HepG2 (cell line): ENCODE results near the gene CFAP90. TPM values are rescaled to one million over a fixed set of nuclear protein-coding genes. Genes with fewer than 3 reads are reported as not detected.

ENCODE experiments used
- BRD4 ChIP-seq: sonication (generic); formaldehyde crosslinking; IDR thresholded peaks from 2 replicates; pipeline ENCODE4 v1.4.0; 2020; ENCODE audit warnings: missing genetic modification reagents
- CCDC6 ChIP-seq: sonication (generic); formaldehyde crosslinking; IDR thresholded peaks from 2 replicates; pipeline ENCODE4 v1.8.1; 2022; ENCODE audit warnings: mild to moderate bottlenecking, missing genetic modification reagents, moderate library complexity
- EED ChIP-seq: sonication (generic); formaldehyde crosslinking; IDR thresholded peaks from 2 replicates; pipeline ENCODE4 v1.5.0; 2020; ENCODE audit warnings: mild to moderate bottlenecking, missing genetic modification reagents
- GTF2F1 ChIP-seq: fragments of 150-350 bp; IDR thresholded peaks from 2 replicates; pipeline ENCODE4 v1.6.1; 2014; ENCODE audit warnings: low read length
- HMG20A ChIP-seq: IDR thresholded peaks from 2 replicates; pipeline ENCODE4 v1.6.1; 2016; ENCODE audit warnings: borderline replicate concordance
- HNF4A ChIP-seq: sonication (generic); formaldehyde crosslinking; IDR thresholded peaks from 2 replicates; pipeline ENCODE4 v1.4.0; 2020; ENCODE audit warnings: missing genetic modification reagents
- IKZF1 ChIP-seq: fragments of 450-650 bp; IDR thresholded peaks from 2 replicates; pipeline ENCODE4 v1.7.1; 2016
- JDP2 ChIP-seq: sonication (generic); formaldehyde crosslinking; IDR thresholded peaks from 2 replicates; pipeline ENCODE4 v1.8.1; 2022; ENCODE audit warnings: missing genetic modification reagents, borderline replicate concordance
- KDM1A ChIP-seq: IDR thresholded peaks from 2 replicates; pipeline ENCODE4 v1.6.1; 2016; ENCODE audit warnings: missing compliant biosample characterization
- NKX3-1 ChIP-seq: sonication (generic); formaldehyde crosslinking; IDR thresholded peaks from 2 replicates; pipeline ENCODE4 v1.5.0; 2020; ENCODE audit warnings: missing genetic modification reagents
- RFX5 ChIP-seq: IDR thresholded peaks from 2 replicates; pipeline ENCODE4 v1.6.1; 2011; ENCODE audit warnings: low read depth, low read length, improper control_type of control experiment
- RFXAP ChIP-seq: sonication (generic); formaldehyde crosslinking; IDR thresholded peaks from 2 replicates; pipeline ENCODE4 v1.4.0; 2020; ENCODE audit warnings: missing genetic modification reagents, borderline replicate concordance
- SOX13 ChIP-seq, 3 experiments: fragments of 450-650 bp in 1 of 3; sonication (generic) in 1 of 3; formaldehyde crosslinking in 1 of 3; IDR thresholded peaks in 2 of 3; conservative IDR thresholded peaks in 1 of 3; 2 replicates each; pipeline versions ENCODE4 v1.5.0 to v1.6.1; 2016 to 2020; ENCODE audit warnings: antibody characterized with exemption in 1 of 3, mild to moderate bottlenecking in 1 of 3, missing compliant biosample characterization in 1 of 3, missing genetic modification reagents in 1 of 3, moderate library complexity in 1 of 3
- TAF15 ChIP-seq: fragments of 200-400 bp; formaldehyde crosslinking; IDR thresholded peaks from one replicate; pipeline ENCODE4 v1.6.1; 2018; ENCODE audit warnings: mild to moderate bottlenecking, low read depth, low read length; ENCODE audit not compliant: poor library complexity, severe bottlenecking
- ZBTB20 ChIP-seq: sonication (generic); formaldehyde crosslinking; IDR thresholded peaks from 2 replicates; pipeline ENCODE4 v1.8.1; 2023; ENCODE audit warnings: missing genetic modification reagents, low read depth, mild to moderate bottlenecking, borderline replicate concordance
- ZC3H4 ChIP-seq: sonication (generic); formaldehyde crosslinking; IDR thresholded peaks from 2 replicates; pipeline ENCODE4 v1.4.0; 2020; ENCODE audit warnings: missing genetic modification reagents, borderline replicate concordance
- ZFY ChIP-seq: sonication (generic); formaldehyde crosslinking; IDR thresholded peaks from 2 replicates; pipeline ENCODE4 v1.4.0; 2020; ENCODE audit warnings: missing genetic modification reagents
- ZKSCAN8 ChIP-seq: IDR thresholded peaks from 2 replicates; pipeline ENCODE4 v1.6.1; 2016; ENCODE audit warnings: borderline replicate concordance, missing genetic modification reagents, missing compliant biosample characterization
- ZNF329 ChIP-seq: sonication (generic); formaldehyde crosslinking; IDR thresholded peaks from 2 replicates; pipeline ENCODE4 v1.9.0; 2021; ENCODE audit warnings: low read depth, mild to moderate bottlenecking, missing genetic modification reagents
- ZNF501 ChIP-seq: sonication (generic); formaldehyde crosslinking; IDR thresholded peaks from 2 replicates; pipeline ENCODE4 v1.5.1; 2020; ENCODE audit warnings: mild to moderate bottlenecking, moderate library complexity, missing genetic modification reagents
- ZNF562 ChIP-seq: sonication (generic); formaldehyde crosslinking; IDR thresholded peaks from 2 replicates; pipeline ENCODE4 v1.8.0; 2022; ENCODE audit warnings: missing genetic modification reagents, borderline replicate concordance
- polyA plus RNA-seq, 8 experiments: library from polyadenylated mRNA; depleted of rRNA in 3 of 8; stranded (reverse) in 7 of 8; unstranded in 1 of 8; fragments of >200 nt; fragmentation: Illumina TruSeq in 4 of 8; extraction: Trizol in 4 of 8; gene quantifications; 2 replicates each; pipeline versions ENCODE4 v1.2.1 to v1.2.3, GENCODE V29; 2011 to 2016; ENCODE audit warnings: low read depth in 4 of 8, missing spikeins in 1 of 8, mixed read lengths in 1 of 8; ENCODE audit not compliant: insufficient read depth in 1 of 8
- total RNA-seq, 5 experiments: library from RNA; depleted of rRNA; stranded (reverse); fragments of >200 nt; fragmentation: Illumina TruSeq; extraction: Trizol; gene quantifications; 2 replicates each; pipeline ENCODE4 v1.2.3, GENCODE V29; 2016; ENCODE audit warnings: low read depth in 1 of 5
- TF ChIP-seq, protein P1 (sequence below): sonication (generic); formaldehyde crosslinking; IDR thresholded peaks from 2 replicates; pipeline ENCODE4 v1.4.0; 2020; ENCODE audit warnings: missing genetic modification reagents
- TF ChIP-seq, protein P2 (sequence below): sonication (generic); formaldehyde crosslinking; IDR thresholded peaks from 2 replicates; pipeline ENCODE4 v1.4.0; 2020; ENCODE audit warnings: low read depth, mild to moderate bottlenecking, missing genetic modification reagents
- TF ChIP-seq, protein P3 (sequence below): sonication (generic); formaldehyde crosslinking; IDR thresholded peaks from 2 replicates; pipeline ENCODE4 v1.4.0; 2020; ENCODE audit warnings: mild to moderate bottlenecking, low read depth, missing genetic modification reagents

CFAP90 gene
- total and polyA plus RNA-seq, 2 of the 13 experiments (the other 11 are each of a cell fraction or from before 2014, with no cell fraction given): 0.11 TPM; not detected in 1

DNA sequence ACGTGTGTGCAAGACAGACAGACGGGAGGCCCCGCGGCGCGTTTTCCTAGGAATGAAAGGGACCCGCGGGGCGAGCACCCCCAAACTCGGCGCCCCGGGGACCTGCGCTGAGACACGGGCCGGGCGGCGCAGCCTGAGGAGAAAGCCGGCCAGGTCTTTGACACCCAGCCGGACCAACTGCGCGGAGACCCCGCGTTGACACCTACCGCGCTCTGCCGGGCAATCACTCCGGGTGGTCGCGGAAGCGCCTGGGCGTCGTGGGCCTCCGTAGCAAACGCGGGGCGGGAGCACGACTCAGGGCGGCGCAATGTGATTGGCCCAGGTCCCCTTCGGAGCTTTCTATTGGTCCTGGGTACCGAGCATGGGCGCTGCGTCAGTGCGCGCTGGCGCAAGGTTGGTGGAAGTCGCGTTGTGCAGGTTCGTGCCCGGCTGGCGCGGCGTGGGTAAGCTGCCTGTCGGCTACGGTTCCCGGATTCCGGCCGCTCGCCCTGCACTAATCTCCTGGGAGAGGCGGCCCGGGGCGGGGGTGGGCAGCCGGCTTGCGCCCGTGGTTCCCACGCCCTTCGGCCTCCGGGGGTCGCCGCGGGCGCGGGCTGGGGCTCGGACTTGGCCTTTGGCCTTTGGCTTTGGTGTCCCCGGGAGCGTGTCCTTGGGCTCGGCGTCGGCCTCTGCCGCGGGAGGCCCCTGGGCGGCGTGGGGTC lies 18.0 kb upstream of the CFAP90 start, which contains the start of the genes FASTKD3 and MTRR (continued):
- TF ChIP-seq TAF15: no peak
- TF ChIP-seq ZNF562: no peak
- TF ChIP-seq RFX5: peak; percentile 49; the same call in 1 of the 2 replicates
- no peak for TF ChIP-seq IKZF1
- no peak for TF ChIP-seq KDM1A (CRISPR knock-in tag)
- no peak for TF ChIP-seq EED (CRISPR knock-in tag)
- TF ChIP-seq BRD4 (CRISPR knock-in tag): peak; percentile 63; the same call in 1 of the 2 replicates
- no peak for TF ChIP-seq HMG20A (CRISPR knock-in tag)
- TF ChIP-seq ZBTB20 (CRISPR knock-in tag): no peak
- no peak for TF ChIP-seq GTF2F1
- TF ChIP-seq, protein P1, sequence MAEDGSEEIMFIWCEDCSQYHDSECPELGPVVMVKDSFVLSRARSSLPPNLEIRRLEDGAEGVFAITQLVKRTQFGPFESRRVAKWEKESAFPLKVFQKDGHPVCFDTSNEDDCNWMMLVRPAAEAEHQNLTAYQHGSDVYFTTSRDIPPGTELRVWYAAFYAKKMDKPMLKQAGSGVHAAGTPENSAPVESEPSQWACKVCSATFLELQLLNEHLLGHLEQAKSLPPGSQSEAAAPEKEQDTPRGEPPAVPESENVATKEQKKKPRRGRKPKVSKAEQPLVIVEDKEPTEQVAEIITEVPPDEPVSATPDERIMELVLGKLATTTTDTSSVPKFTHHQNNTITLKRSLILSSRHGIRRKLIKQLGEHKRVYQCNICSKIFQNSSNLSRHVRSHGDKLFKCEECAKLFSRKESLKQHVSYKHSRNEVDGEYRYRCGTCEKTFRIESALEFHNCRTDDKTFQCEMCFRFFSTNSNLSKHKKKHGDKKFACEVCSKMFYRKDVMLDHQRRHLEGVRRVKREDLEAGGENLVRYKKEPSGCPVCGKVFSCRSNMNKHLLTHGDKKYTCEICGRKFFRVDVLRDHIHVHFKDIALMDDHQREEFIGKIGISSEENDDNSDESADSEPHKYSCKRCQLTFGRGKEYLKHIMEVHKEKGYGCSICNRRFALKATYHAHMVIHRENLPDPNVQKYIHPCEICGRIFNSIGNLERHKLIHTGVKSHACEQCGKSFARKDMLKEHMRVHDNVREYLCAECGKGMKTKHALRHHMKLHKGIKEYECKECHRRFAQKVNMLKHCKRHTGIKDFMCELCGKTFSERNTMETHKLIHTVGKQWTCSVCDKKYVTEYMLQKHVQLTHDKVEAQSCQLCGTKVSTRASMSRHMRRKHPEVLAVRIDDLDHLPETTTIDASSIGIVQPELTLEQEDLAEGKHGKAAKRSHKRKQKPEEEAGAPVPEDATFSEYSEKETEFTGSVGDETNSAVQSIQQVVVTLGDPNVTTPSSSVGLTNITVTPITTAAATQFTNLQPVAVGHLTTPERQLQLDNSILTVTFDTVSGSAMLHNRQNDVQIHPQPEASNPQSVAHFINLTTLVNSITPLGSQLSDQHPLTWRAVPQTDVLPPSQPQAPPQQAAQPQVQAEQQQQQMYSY (CRISPR knock-in tag): no peak
- TF ChIP-seq RFXAP (CRISPR knock-in tag): no peak
- TF ChIP-seq ZNF329 (CRISPR knock-in tag): no peak
- TF ChIP-seq ZKSCAN8 (CRISPR knock-in tag): no peak
- TF ChIP-seq, protein P2, sequence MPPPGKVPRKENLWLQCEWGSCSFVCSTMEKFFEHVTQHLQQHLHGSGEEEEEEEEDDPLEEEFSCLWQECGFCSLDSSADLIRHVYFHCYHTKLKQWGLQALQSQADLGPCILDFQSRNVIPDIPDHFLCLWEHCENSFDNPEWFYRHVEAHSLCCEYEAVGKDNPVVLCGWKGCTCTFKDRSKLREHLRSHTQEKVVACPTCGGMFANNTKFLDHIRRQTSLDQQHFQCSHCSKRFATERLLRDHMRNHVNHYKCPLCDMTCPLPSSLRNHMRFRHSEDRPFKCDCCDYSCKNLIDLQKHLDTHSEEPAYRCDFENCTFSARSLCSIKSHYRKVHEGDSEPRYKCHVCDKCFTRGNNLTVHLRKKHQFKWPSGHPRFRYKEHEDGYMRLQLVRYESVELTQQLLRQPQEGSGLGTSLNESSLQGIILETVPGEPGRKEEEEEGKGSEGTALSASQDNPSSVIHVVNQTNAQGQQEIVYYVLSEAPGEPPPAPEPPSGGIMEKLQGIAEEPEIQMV (CRISPR knock-in tag): no peak
- TF ChIP-seq ZFY: peak; percentile 86
- no peak for TF ChIP-seq SOX13 (IDR thresholded peaks at IDR 0.05)
- TF ChIP-seq SOX13 (CRISPR knock-in tag; conservative IDR thresholded peaks at IDR 0.05 in 1 of 2, IDR thresholded peaks at IDR 0.05 in 1 of 2): no peak
- TF ChIP-seq ZC3H4 (CRISPR knock-in tag): no peak
- 0 out of 2 replicates have a peak, but pooled peaks have one; percentile 30 for TF ChIP-seq CCDC6 (CRISPR knock-in tag)
- 0 out of 2 replicates have a peak, but pooled peaks have one; percentile 50 for TF ChIP-seq NKX3-1 (CRISPR knock-in tag)
- peak; percentile 39 for TF ChIP-seq HNF4A (CRISPR knock-in tag)
- TF ChIP-seq JDP2: no peak
- TF ChIP-seq, protein P3, sequence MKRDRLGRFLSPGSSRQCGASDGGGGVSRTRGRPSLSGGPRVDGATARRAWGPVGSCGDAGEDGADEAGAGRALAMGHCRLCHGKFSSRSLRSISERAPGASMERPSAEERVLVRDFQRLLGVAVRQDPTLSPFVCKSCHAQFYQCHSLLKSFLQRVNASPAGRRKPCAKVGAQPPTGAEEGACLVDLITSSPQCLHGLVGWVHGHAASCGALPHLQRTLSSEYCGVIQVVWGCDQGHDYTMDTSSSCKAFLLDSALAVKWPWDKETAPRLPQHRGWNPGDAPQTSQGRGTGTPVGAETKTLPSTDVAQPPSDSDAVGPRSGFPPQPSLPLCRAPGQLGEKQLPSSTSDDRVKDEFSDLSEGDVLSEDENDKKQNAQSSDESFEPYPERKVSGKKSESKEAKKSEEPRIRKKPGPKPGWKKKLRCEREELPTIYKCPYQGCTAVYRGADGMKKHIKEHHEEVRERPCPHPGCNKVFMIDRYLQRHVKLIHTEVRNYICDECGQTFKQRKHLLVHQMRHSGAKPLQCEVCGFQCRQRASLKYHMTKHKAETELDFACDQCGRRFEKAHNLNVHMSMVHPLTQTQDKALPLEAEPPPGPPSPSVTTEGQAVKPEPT (CRISPR knock-in tag): no peak
- peak; percentile 69; the same call in 1 of the 2 replicates for TF ChIP-seq ZNF501
